ENCODE measurements around the gene BMERB1.

Gene BMERB1

DNA sequence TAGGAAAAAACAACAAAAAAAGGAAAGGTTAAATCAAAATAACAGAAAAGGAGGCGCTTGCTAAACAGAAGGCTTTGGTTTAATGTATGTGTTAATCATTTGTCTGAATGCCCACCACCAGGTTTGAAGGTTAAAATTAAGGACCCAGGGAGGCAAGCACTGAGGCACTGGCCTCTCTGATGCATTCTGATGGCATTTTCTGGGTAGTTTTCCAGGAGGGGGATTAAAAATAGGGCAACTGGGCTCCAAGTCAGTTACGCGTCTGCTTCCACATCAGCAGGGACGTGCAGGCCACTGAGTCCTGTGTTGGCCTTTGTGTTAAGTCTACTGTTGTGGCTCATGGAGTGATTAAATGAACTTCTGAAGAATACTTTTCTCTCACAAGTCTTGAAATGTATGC is 181.6 kb downstream of the BMERB1 start:
- no peak for DNase-seq

DNA sequence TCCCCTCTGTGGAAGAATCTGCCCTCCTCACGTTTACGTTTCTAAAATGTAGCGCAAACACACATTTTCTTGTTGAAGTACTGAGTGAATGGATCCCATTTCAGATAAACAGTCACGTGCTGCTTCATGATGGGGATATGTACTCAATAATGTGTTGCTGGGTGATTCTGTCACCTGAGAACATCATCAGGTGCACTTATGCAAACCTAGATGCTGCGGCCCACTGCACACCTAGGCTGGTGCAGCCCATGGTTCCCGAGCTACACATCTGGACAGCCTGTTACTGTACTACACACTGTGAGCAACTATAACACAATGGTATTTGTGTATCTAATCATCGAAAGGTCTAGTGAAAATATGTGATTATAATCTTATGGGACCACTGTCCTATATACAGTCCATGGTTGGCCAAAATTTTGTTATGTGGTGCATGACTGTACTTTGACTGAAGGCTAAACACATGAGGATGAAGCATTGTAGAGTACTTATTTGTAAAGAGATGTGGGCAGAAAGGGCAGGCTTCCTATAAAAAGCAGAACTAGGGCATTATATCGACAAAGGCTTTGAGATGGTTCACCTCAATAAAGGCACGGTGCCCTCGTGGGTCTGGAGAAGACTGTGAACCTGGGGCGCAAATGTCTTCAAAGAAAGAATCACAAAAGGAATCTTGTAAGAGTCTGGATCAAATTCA is 182.2 kb downstream of the BMERB1 start:
- no peak for DNase-seq

DNA sequence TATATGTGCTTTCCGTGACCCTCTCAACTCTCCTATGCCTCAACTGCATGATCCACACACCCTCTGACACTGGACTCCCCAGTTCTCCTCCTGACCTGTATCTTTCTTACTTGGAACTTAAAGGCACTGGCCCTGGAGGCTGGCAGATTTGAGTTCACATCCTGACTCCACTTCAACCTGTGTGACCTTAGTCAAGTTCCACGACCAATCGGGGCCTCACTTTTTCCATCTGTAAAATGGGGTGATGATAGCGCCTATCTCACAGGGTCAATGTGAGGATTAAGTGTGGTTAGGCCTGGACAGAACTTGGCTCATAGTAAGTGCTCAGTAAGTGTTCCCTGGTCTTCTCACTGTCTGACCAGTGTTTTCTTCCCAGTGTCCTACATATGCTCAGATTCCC is 183.5 kb downstream of the BMERB1 start:
- no peak for DNase-seq

DNA sequence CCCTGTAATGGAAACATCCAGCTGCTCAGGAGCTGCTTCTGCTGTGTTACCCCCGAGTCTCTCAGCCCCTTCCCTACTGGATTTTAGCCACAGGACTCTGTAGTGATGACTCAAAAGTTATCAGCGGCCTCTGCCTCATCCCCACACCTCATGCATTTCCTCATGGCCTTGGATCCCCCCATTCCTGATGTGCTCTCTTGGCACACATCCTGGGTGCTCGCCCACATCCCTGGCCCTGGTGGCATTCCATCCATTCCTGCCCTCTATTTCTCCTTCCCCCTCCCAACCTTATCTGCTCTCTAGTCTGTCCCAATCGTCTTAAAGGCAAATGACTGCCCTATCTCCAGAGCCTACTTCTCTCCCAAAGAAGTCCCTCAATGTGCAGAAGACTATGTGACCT is 184.0 kb downstream of the BMERB1 start:
- DNase-seq, result no peak

DNA sequence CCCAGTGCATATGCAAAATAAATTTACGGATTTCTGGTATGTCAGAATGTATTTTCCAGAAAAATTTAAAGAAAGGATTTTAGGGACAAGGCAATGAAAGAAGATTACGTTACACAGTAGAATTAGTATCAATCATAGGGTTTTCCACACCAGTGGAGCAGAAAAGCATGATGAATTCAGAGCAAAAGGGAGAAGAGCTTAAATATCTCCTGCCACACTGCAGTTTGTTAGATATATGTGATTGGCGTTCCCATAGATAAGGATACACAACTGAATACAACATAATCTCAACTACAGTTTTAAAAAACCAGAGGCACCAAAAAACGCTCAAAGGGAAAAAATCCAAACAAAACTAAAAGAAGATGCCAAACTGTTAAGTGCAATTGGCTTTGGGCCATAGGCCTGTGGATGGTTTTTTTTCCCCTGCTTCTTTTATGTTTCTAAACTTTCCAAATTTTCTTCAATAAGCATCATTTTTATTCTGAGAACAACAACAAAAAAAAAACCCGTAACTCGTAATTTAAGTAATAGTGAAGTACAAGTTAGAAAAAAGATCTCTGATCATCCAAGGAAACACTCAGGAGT is 186.3 kb downstream of the BMERB1 start:
- no peak for DNase-seq

DNA sequence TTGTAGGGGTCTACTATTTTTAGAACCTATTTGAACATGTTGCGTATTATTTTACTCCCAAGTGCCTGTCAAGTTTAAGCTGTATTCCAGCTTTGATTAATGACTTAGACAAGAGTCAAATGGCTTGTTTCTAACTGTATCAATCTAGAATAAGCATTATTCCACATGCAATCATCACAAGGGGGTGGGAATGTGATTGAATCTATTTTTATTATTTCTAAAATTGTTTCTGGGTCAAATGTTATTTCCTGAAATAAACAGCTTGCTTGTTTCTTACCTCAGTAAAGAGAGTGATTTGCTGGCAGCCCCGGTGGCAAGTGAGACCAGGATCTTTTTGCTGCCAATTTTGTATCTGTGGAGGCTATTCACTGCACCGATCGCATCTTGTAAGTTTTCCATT is 187.1 kb downstream of the BMERB1 start:
- DNase-seq, result no peak

DNA sequence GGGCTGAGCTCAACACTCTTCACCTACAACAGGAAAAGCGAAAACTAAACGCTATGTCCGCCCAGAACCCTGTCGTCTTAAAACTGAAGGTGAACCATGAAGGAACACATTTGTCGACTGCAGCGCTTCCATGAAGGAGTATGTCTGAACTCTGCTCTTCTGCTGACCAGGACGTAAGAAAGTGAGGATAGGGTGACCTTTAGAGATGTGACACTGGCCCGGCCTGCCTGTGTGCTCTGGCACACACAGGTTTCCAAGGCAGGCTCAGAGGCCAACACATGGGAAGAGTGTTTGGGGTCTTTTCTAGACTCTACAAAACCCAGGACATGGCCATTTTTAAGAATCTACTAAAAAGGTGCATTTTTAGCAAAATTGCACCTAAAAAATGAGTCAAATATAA is 187.5 kb downstream of the BMERB1 start:
- no peak for DNase-seq

DNA sequence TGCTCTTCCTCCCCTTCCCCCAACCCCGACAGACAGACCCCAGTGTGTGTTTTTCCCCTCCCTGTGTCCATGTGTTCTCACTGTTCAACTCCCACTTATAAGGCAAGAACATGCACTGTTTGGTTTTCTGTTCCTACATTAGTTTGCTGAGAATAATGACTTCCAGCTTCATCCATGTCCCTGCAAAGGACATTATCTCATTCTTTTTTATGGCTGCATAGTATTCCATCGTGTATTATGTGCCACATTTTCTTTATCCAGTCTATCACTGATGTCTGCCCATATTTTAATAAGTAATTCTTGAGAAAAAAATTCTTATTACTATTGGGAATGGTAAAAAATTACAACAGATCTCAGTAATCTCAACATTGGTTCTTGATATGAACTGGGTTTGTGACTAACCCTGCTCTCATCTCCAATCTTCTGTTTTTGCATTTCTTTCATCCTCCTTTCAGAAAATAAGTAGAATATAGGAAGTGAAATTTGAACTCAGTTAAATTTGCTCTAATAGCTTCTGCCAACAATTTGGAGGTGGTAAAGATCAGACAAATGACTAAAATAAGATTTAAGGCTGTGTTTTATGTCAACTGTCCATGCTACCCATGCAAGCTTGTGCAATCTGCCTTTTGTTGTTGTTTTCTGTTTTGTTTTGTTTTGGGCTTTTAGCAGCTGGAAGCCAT is 197.5 kb downstream of the BMERB1 start:
- DNase-seq, result no peak

DNA sequence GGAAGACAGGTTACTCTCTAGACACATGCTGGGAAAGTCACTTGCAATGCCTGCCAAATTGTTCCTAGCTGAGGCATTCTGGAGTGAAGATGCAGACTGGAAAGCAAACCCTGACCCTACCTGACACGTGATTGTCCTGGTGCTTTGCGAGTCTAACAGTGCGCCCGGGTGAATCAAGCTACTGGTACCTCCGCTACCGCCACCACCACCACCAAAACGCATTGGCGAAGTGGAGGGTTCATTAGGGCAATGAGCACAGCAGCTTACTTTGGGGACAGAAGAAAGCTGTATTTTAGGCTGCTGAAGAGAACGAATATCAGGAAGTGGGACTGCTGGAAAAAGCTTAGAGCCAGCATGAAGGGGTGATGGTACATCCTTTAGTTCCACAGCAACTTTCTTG is 201.5 kb downstream of the BMERB1 start:
- DNase-seq, result no peak

DNA sequence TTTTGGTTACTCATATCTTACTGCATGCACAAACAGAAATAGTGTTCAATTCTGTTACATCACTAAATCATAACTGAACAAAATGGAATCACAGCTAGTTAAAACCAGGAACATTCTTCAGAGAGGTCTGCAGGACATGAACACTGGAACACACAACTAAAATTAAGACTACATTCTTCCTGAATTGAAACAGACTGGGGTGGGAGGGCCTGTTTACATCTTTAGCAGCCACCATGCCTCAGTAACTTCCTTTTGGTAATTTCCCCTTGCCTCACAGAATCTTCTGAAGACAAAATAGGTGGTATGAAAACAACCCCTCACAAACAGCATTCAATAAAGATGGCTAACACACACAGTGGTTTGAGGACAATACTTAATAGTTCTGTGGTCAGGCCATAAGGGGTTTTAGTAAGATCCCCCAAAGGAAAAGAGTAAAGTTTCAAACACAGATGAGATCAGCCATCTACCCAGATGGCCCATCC is 202.0 kb downstream of the BMERB1 start:
- no peak for DNase-seq

All from right kidney (tissue), 1 donor.